GM10266 (cell line): Measurements from ENCODE around the gene TLR4.

Source experiments
- DNase-seq: peaks from one replicate; pipeline ENCODE4 v3.0.0; 2012; ENCODE audit errors: extremely low spot score
- TF ChIP-seq, protein P1 (sequence below): IDR thresholded peaks from 2 replicates; pipeline ENCODE4 v1.5.1; 2012; ENCODE audit warnings: mild to moderate bottlenecking, low read depth; ENCODE audit not compliant: control insufficient read depth, insufficient read depth; ENCODE audit errors: missing control alignments

Gene TLR4

DNA sequence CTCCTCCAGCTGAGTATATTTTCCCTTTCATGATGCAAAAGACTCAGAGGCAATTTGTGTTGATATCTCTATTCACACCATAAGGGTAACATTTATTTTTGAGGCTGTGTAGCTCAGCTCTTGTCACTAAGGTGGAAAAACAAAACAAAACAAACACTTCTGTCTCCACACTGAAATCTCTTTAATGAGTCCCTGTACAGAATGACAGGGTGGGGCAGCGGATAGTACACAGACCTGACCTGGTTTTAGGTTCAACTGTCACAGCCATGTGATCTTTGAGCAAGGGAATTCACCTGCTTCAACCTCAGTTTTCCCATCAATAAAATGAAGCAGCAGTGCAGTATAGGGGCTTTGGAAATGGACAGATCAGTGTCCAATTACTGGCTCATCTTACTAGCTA is 29.3 kb downstream of the TLR4 start:
- TF ChIP-seq, protein P1, sequence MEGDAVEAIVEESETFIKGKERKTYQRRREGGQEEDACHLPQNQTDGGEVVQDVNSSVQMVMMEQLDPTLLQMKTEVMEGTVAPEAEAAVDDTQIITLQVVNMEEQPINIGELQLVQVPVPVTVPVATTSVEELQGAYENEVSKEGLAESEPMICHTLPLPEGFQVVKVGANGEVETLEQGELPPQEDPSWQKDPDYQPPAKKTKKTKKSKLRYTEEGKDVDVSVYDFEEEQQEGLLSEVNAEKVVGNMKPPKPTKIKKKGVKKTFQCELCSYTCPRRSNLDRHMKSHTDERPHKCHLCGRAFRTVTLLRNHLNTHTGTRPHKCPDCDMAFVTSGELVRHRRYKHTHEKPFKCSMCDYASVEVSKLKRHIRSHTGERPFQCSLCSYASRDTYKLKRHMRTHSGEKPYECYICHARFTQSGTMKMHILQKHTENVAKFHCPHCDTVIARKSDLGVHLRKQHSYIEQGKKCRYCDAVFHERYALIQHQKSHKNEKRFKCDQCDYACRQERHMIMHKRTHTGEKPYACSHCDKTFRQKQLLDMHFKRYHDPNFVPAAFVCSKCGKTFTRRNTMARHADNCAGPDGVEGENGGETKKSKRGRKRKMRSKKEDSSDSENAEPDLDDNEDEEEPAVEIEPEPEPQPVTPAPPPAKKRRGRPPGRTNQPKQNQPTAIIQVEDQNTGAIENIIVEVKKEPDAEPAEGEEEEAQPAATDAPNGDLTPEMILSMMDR: no peak
- no peak for DNase-seq

DNA sequence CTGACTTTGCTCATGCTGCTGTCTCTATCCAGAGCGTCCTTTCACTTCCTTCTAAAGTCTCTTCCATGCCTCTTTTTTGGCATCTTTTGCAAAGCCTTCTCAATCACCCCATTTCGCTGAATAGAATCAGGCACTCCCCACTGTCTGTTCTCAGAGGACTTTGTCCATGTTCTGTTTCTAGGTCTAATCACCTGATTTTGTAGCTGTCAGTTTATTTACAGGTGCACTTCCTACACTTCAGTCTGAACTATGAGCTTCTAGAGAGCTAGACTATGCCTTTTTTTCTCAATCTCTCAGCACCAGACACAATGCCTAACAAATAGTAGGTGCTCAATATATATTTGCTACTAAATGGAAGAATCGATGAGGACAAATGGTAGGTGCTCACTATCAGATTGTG is 29.9 kb downstream of the TLR4 start:
- TF ChIP-seq, protein P1: no peak
- DNase-seq: no peak

DNA sequence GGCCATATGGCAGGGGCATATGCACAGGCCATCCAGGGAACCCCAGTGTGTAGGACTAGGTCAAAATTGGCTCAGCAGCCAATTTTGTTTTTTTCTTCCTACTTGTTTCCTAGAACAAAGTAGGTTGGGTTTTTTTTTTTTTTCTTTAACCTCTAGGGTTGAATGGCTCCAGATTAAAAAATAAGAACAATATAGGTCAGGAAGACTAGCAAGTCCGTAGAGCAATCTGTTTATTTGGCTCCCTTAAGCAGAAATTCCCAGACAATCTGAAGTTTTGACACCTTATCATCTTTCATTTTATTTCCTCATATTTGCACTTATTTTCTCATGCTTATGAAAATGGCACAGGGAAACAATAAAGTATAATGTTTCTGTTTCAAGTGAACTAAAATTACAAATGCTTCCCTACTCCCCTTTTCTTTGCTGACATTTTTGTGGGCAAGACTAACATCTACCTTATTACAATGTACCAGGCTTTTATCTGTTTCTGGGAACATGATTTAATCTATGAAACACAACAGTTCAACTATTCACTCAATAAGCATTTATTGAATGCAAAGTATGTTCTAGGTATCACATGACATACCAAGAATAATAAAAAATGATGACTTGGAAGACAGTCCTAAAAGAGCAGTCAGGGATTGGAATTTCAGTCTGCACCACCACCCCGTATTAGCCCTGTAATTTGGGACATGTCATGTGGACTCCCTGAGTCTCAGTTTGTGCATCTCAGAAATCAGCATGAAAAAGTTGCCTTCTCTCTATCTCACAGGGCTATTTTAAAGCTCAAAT is 30.5 kb downstream of the TLR4 start:
- DNase-seq: no peak
- TF ChIP-seq, protein P1: no peak

- TF ChIP-seq, protein P1: no peak
- DNase-seq: no peak
These were observed 33.6 kb downstream of the TLR4 start for GRCh38 chr9:117737721-117738226.

- no peak for DNase-seq
- TF ChIP-seq, protein P1: no peak
These were observed 35.0 kb downstream of the TLR4 start for GRCh38 chr9:117739206-117739605.

DNA sequence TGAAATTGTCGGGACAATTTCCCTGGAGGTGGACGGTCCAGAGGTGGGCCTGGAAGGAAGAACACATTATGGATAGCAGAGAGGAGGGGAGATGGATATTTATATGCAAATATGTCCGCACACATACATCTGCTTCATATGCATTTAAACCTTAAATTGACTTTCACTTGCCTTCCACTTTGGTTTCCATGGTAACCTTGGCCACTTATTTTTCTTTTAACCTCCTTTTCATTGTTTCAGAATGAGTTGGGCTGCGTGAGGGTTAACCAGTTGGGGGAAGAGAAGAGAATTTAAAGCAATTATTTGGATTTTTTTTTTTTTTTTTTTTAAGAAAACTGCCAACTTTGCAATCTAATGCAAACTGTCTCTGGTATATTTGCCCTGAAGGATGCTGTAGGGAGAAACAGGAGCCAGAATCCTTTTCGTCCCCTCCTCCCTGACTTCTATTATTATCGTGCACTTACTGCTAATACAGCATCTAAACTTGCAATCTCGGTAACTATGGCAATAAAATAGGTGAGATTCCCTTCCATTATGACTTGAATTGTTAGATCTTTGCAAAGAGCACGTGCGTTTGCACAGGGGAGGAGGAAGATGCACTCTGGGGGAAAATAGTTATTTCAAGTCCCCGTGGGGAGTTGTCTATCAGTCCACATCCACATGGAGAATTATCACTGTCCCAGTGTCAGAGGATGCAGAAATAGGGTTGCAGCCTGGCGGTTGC is 35.6 kb downstream of the TLR4 start:
- TF ChIP-seq, protein P1: no peak
- DNase-seq: no peak

DNA sequence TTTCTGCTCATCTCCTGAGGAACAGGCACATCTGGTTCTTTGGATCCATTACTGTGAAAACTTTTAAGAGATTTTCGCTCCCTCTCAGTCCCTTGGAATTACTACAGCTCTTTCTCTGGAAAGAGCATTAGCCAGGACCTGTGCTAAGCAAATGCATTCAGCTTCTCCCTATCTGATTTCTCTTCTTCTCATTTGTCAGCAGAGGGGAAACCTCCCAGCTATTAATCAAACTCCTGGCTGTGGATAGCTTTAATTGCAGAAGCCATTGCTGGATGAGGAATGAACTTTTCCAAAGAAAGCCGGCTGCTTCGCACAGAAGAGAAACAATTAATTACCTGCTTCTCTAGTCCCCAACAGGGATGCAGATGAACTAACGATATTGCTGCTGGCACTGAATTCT is 37.9 kb downstream of the TLR4 start:
- TF ChIP-seq, protein P1: no peak
- no peak for DNase-seq
